Thymus (tissue), 11 donors: ENCODE measurements around the gene PPM1J. TPM values are rescaled to one million over a fixed set of nuclear protein-coding genes. Genes with fewer than 3 reads are reported as not detected.

Source experiments
- DNase-seq, 9 donors: peaks; one replicate each; pipeline ENCODE4 v3.0.0-alpha.2; 2013; ENCODE audit warnings: low spot score in 9 of 9, low read depth in 6 of 9, missing footprints in 1 of 9
- H3K27ac ChIP-seq, 2 donors: one replicate each; pipeline ENCODE4 v1.5.1; 2013; ENCODE audit warnings: control low read depth in 1 of 2, low read depth in 1 of 2, low read length in 1 of 2, mild to moderate bottlenecking in 1 of 2, moderate library complexity in 1 of 2
- H3K27me3 ChIP-seq, 2 donors: one replicate each; pipeline ENCODE4 v1.5.1; 2013; ENCODE audit warnings: low read length in 1 of 2; ENCODE audit not compliant: control insufficient read depth in 2 of 2, insufficient read depth in 1 of 2
- H3K36me3 ChIP-seq, 2 donors: one replicate each; pipeline ENCODE4 v1.5.1; 2013; ENCODE audit warnings: low read length in 1 of 2, mild to moderate bottlenecking in 1 of 2, moderate library complexity in 1 of 2; ENCODE audit not compliant: control insufficient read depth in 2 of 2, insufficient read depth in 2 of 2
- H3K4me1 ChIP-seq, 2 donors: one replicate each; pipeline ENCODE4 v1.5.1; 2013; ENCODE audit warnings: low read length in 2 of 2; ENCODE audit not compliant: control insufficient read depth in 2 of 2, insufficient read depth in 2 of 2
- H3K4me3 ChIP-seq, 2 donors: one replicate each; pipeline ENCODE4 v1.5.1; 2013; ENCODE audit warnings: low read length in 2 of 2, control low read depth in 1 of 2, mild to moderate bottlenecking in 1 of 2
- H3K9me3 ChIP-seq, 2 donors: one replicate each; pipeline ENCODE4 v1.5.1; 2013; ENCODE audit warnings: low read length in 1 of 2, mild to moderate bottlenecking in 1 of 2; ENCODE audit not compliant: control insufficient read depth in 2 of 2, insufficient read depth in 1 of 2
- WGBS: extraction: QIAGEN DNeasy Blood & Tissue Kit; methylation state at CpG from one replicate; pipeline ENCODE4 v1.1.7; 2013; 5-methylcytosine and 5-hydroxymethylcytosine counted together
- polyA plus RNA-seq: library from polyadenylated mRNA; stranded (reverse); fragments of 200-250 nt; gene quantifications from one replicate; pipeline ENCODE4 v1.2.3, GENCODE V29; 2013
- total RNA-seq: library from RNA; stranded (reverse); fragments of 120-200 nt; gene quantifications from one replicate; pipeline ENCODE4 v1.2.4, GENCODE V29; 2013
- donor health status: healthy.

Gene PPM1J
- total and polyA plus RNA-seq, 2 donors = 1.7 to 8.4 TPM

DNA sequence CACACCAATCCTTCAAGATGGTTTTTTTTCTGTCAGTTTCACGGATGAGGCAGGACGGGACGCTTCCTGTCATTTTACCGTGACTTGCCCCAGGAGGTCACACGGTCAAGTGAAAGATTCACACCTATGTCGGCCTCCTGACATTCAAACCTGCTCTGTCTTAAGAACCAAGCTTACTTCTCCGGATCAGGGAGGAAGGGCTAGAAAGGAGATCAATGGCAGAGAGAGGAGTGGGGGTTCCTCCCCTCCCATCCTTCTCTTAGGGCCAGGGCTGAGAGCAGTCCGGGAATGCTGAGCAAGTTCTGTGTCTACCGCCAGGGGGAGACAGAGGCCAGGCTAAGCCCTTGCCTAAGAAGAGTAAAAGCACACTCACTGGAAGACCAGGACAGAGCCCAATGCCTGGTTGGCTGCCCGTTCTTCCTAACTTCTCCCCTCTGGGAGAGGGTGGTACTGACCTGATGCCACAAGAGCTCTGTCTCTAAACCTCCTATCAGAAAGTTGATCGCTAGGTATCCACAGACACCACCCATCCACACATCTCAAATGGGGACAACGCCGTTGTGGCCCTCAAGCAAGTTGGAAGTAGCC, 1.1 kb upstream of the PPM1J start:
- Histone ChIP-seq H3K4me3 (peak overlapping the region in 1 of 2 donors; percentile 0), H3K9me3 (no peaks in the 10 kb centered on the region), H3K27ac (no peak overlapping the region), H3K27me3 (peaks cover 32 to 83% of the 10 kb centered on the region in 2 donors), H3K4me1 (peaks cover 9 to 31% of the 10 kb centered on the region in 2 donors), H3K36me3 (no peaks in the 10 kb centered on the region)
- peak in 8 of 9 donors; percentile 59 to 89 (median 80) for DNase-seq
- WGBS = 17% methylated on average over 13 of the region's 13 CpGs

DNA sequence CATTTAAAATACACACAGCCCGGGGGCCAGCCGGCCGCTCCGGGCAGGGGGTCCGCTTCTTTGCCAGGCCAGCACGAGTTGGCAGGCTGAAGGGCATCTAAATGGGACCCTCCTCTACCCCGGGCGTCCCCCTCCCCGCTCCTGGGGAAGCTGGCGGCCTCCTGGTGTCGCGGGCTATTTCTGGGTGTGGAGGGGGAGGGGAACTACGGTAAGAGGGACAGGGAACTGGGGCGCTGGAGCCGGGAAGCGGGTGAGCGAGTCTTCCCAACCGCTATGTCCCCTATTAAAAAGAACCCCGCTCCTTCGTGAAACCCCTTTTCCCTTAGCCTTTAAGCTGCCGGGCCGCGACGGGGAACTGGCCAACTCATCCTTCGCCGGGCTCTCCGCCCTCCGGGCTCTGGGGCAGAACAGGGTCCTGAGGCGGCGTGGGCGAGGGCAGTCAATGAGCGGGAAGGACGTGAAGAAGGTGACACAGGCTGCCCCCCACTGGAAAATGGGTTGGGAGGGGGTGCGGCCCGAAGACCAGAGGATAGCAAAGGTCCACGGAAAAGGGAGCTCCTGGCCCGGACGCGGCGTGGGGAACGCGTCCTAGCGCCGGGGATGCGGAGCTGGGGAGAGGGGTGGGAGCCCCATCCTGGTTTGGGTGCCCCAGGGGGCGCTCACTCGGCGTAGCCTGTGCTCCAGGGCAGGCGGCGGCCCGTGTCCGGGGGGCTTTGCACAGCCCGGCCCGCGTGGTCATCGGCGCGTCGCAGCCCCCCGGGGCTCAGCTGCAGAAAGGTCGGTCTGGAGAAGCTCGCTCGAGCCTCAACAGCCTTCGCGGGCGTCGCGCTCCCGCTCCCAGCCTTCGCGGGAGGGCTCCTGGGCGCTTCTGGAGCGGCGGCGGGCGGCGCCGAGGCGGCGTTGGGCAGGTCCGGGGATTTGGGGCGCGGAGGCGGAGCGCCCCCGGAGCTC, 544 bp downstream of the PPM1J start:
- Histone ChIP-seq H3K36me3 (no peaks in the 10 kb centered on the region), H3K27me3 (peaks cover 43 to 92% of the 10 kb centered on the region in 2 donors), H3K4me1 (peaks cover 9 to 33% of the 10 kb centered on the region in 2 donors), H3K9me3 (no peaks in the 10 kb centered on the region), H3K27ac (no peak overlapping the region), H3K4me3 (peak overlapping the region; percentile 20 to 43)
- DNase-seq = no peak
- 1% methylated on average over 86 of the region's 86 CpGs for WGBS

DNA sequence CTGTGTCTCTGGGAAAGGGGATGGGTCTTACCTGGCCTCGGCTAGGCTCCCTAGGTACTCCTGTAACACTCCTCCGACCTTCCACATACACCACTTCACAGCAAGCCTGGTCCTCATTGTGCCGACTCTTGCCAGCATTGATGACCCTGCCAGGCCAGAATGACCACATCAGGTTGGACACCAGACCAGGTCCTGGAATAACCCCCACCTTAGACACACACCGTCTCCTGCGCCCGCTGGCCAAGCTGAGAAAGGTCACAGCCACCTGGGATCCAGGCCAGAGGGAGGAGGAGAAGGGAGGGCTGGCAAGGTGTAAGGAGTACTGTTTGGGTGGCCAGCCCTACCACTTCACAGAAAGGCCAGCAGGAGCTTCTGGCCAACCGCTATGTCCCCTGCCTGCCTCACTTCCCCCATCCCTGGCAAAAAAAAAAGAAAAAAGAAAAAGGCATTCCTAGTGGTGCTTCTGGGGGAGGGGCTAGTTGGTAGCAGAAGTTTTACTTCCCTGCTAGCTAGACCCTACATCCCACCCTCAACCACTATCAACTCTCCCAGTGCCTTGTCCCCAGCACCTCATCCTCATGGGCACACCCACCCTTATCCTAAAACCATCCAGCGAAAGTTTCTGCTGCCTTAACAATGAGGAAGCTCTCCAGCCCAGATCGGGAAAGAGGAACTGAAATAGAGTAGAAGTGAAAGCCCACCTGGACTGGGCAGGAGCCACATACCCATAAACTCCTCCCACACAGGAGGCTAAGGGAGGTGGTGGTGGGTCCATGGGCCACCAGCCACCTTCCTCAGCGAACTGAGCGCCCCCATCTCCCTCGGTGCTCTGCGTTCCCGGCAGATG, 1.4 kb downstream of the PPM1J start:
- no peak overlapping the region for H3K27ac ChIP-seq
- H3K27me3 ChIP-seq = peaks cover 45 to 92% of the 10 kb centered on the region in 2 donors
- H3K4me1 ChIP-seq = peaks cover 7 to 32% of the 10 kb centered on the region in 2 donors
- peak overlapping the region; percentile 20 to 43 for H3K4me3 ChIP-seq
- no peak for DNase-seq
- no peaks in the 10 kb centered on the region for H3K36me3 ChIP-seq
- 47% methylated on average over 14 of the region's 14 CpGs for WGBS
- H3K9me3 ChIP-seq = no peaks in the 10 kb centered on the region

DNA sequence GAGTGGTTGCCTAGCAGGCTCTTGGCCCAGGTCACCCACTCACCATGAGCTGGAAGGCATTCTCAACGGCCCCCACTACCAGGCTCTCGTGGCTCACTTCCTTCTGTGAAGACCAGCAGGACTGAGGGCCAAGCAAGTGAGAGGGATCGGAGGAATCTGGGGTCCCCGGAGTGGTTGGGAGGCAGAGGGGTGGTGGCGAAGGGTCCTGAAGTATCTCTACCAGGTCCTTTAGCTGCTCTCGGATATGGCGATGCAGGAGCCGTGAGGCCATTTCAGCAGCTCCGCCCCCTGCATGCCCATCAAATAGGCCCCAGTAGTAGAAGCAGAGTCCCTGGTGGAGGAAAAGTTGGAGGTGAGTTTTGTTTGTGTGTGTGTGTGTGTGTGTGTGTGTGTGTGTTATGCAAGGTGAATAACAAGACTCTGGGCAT, 2.4 kb downstream of the PPM1J start:
- Histone ChIP-seq H3K36me3 (no peaks in the 10 kb centered on the region), H3K4me1 (peaks cover 7 to 30% of the 10 kb centered on the region in 2 donors), H3K27me3 (peaks cover 50 to 92% of the 10 kb centered on the region in 2 donors), H3K4me3 (no peak overlapping the region), H3K9me3 (no peaks in the 10 kb centered on the region), H3K27ac (no peak overlapping the region)
- 93% methylated on average over 9 of the region's 9 CpGs for WGBS
- DNase-seq = no peak

DNA sequence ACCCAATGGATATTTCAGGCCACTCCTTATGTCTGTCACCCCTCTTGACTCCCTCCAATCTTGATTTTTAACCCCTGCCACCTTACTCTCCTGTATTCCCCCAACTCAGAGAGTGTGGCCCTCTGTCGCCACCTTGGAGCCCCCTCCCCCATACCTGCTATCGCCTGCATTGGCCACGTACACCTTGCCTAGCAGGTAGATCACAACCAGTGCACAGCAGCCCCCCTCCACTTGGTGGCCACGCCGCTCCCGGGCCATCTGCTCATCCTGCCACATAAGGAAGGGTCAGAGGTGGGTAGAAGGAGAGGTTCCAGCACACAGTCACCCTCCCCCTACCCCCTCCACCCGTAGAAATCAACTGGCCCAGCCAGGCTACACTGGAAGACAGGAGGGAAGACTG, 2.9 kb downstream of the PPM1J start:
- Histone ChIP-seq H3K27ac (no peak overlapping the region), H3K9me3 (no peaks in the 10 kb centered on the region), H3K4me1 (peaks cover 7 to 28% of the 10 kb centered on the region in 2 donors), H3K36me3 (no peaks in the 10 kb centered on the region), H3K4me3 (no peak overlapping the region), H3K27me3 (peaks cover 54 to 93% of the 10 kb centered on the region in 2 donors)
- DNase-seq = no peak
- WGBS = 96% methylated on average over 7 of the region's 7 CpGs

DNA sequence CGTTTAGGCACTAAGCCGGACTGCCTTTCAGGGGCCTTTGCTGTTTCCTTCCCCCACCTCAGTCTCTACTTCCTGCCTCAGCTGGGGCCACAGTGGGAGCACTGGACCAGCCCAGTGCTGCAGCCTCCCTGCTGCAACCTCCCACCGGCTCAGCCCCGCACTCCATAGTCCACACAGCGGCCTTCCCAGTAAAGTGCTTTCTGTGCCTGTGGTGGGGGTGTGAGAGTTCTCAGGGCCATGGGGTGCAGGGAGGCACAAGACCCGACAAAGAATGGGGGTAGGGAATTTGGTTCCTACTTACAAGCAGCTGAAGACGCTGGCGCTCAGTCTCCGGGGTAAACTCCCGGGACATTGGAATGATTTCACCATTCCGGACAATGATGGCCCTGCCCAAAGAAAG, 3.5 kb downstream of the PPM1J start:
- H3K4me3 ChIP-seq = no peak overlapping the region
- 92% methylated on average over 11 of the region's 11 CpGs for WGBS
- H3K9me3 ChIP-seq = no peaks in the 10 kb centered on the region
- H3K27me3 ChIP-seq = peaks cover 57 to 93% of the 10 kb centered on the region in 2 donors
- no peaks in the 10 kb centered on the region for H3K36me3 ChIP-seq
- no peak for DNase-seq
- no peak overlapping the region for H3K27ac ChIP-seq
- peaks cover 7 to 30% of the 10 kb centered on the region in 2 donors for H3K4me1 ChIP-seq

DNA sequence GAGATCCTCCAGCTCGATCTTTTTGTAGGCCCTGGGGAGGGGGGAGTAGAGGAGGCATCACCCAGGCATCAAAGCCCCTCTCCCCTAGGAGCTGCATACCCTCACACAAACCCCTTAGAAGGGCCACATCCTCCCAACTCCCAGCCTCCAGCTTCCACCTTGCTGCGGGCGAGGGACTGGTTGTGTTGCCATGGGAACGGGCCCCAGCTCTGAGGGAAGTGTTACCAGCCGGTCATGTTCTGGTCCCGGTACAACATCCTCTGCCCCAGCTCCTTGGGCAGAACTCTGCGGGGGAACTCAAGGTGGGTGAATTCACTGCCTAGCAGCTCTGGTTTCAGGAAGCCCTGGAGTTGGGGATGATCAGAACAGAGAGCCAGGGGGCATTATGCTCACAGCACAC, 4.1 kb downstream of the PPM1J start:
- no peak overlapping the region for H3K4me3 ChIP-seq
- H3K27me3 ChIP-seq = peaks cover 57 to 94% of the 10 kb centered on the region in 2 donors
- H3K9me3 ChIP-seq = no peaks in the 10 kb centered on the region
- no peak for DNase-seq
- H3K27ac ChIP-seq = no peak overlapping the region
- H3K36me3 ChIP-seq = no peaks in the 10 kb centered on the region
- 70% methylated on average over 7 of the region's 7 CpGs for WGBS
- peaks cover 7 to 29% of the 10 kb centered on the region in 2 donors for H3K4me1 ChIP-seq

DNA sequence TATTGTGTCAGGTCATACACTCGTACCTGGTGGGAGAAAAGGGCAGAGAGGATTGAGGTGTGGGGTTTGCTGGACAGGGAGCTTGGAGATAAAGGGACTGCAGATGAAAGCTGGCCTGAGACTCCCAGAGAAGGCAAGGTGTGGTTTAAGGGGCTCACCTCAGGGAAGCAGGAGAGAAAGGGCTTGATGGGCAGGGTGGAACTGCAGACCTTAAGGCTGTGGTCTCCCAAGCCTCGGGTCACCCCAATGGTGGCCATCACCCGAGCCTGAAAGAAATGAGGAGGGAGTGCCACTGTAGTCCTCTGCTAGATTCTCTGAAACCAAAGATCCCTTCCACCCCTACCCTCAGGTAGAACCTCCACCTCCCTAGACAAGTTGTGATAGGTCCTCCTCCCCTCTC, 4.5 kb downstream of the PPM1J start:
- no peak for DNase-seq
- WGBS = 90% methylated on average over 3 of the region's 3 CpGs

More for the DNA sequence above, 4.5 kb downstream of the PPM1J start:
- no peak overlapping the region for H3K4me3 ChIP-seq
- H3K27ac ChIP-seq = no peak overlapping the region
- H3K9me3 ChIP-seq = no peaks in the 10 kb centered on the region
- H3K4me1 ChIP-seq = peaks cover 5 to 29% of the 10 kb centered on the region in 2 donors
- no peaks in the 10 kb centered on the region for H3K36me3 ChIP-seq
- H3K27me3 ChIP-seq = peaks cover 57 to 95% of the 10 kb centered on the region in 2 donors
